SK-N-DZ (cell line): ENCODE measurements around the gene TRAPPC12. TPM values are rescaled to one million over a fixed set of nuclear protein-coding genes. Genes with fewer than 3 reads are reported as not detected.
"Not testable (repeated sequence)": the region's sequence is repeated elsewhere in the genome, so short reads cannot be mapped to it uniquely, and the experiment has no call there.

Experiments
- DNase-seq: peaks from one replicate; pipeline ENCODE4 v3.0.0-alpha.2; 2015; ENCODE audit warnings: low spot score
- polyA plus RNA-seq, 2 experiments: library from polyadenylated mRNA; depleted of rRNA; stranded (reverse); fragments of >200 nt; gene quantifications; 2 replicates each; pipeline ENCODE4 v1.2.3, GENCODE V29; 2014

Gene TRAPPC12
- 48.4 and 55.8 TPM in 2 replicates for polyA plus RNA-seq (2014; cell fraction: cytosol; rRNA removed)
- polyA plus RNA-seq (2014; cell fraction: nucleus; rRNA removed) = 69.0 and 75.0 TPM in 2 replicates

DNA sequence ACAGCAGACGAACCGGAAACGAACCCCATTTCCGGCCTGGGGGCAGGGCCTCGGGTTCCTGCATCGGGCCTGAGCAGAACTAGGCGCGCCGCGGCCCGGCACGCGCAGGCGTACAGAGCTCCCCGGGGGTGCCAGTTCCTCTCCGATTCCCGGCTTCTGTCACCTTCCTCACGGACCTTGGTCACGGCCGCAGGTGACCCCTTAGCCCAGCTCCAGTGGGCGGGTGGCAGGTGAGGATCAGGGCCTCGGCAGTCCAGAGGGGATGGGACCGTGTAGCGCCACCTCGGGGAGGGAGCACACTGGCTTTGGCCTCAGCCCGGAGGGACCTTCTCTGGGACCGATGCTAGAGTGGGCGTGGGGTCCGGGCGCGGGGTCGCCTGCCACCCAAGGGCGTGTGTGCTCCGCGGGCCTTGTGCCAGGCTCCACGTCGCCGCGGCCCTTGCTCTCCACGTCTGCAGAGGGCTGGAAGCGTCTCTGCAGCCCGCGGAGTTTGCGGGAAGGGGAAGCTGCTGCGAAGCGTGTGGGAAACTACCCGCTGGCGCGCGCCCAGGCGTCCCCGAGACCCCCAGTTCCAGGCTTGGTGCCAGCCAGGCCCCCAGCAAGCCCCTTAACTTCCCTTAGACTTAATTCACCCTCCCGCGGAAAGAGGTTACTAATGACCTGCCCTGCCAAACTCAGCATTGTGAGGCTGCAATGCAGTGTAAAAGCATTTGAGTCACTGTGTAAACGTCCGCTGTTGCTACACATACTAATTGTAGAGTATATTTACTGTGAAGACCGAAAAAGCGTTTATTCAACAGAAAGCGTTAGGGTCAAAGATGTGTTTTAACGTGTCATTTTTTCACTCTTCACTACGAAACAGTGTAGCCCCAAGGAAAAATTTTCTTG is at the start of gene TRAPPC12:
Gene TRAPPC12, plus strand, starts transcription at position 48 of the 888 bp plus-strand sequence. CDS start 7,930 bp downstream, outside the sequence.
- peak; percentile 92 for DNase-seq

DNA sequence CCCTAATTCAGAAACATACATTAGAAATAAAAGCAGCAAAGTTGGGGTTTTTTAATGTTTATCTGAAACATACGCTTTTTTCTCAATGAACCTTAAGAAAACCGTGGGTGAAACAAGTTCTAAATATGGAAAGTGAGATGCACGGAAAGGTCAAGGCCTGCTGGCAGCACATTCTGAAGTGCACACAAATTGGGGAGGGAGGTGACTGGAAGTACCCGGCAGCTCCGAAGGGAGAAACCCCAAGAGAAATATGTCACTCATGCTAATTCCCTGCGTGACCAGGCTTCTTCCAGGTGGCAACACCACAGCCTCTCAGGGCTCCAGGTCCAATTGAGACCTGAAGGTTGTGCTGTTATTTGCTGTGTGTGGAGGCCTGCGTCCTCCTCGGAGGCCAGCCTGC is 47.4 kb upstream of the TRAPPC12 start:
- DNase-seq = no peak

GRCh38 chr2:3334392-3335345 is 44.8 kb upstream of the TRAPPC12 start:
- no peak for DNase-seq

GRCh38 chr2:3336844-3337243 is 42.6 kb upstream of the TRAPPC12 start:
- DNase-seq = no peak

GRCh38 chr2:3338340-3338739 is 41.2 kb upstream of the TRAPPC12 start:
- no peak for DNase-seq

DNA sequence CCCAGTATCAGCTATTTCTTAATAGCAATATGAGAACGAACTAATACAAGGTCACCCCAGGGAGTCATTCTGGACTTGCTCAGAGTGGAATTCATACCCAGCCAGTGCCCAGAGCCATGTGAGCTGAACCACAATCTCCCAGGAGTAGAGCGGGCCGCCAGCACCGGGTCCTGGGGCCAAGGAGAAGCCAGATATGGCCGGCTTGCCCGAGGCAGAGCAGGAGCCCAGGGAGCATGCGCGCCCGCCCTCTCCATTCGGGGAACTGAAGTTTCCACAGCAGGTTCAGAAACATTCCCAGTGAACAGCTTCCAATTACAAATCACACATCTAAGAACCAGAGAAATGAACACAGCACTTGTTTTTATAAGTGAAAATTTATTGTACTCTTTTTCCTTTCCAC is 39.4 kb upstream of the TRAPPC12 start:
- no peak for DNase-seq

- no peak for DNase-seq
Measured at GRCh38 chr2:3341336-3341735, 38.2 kb upstream of the TRAPPC12 start.

- DNase-seq = no peak
Measured at GRCh38 chr2:3342324-3342723, 37.2 kb upstream of the TRAPPC12 start.

GRCh38 chr2:3343012-3343411 is 36.5 kb upstream of the TRAPPC12 start:
- no peak for DNase-seq

- no peak for DNase-seq
Measured at GRCh38 chr2:3344897-3345296, 34.6 kb upstream of the TRAPPC12 start.

DNA sequence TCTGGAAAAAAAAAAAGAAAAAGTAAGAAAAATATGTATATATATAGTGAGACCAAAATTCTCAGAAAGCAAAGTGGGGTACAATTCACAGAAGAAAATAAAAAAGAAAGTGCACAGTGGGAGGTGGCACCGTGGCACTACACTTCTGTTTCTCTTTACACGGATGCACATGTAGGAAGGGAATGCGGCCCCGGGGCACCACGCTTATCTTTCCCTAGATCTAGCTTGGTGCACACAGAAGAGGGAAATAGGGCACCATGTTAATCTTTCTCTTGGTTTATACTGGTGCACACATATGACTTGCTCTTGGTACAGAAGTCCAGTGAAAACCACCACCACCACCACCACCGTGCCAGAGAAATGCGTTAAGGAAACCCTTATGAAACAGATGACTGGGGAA is 33.9 kb upstream of the TRAPPC12 start:
- DNase-seq = no peak

GRCh38 chr2:3348767-3349166 is 30.7 kb upstream of the TRAPPC12 start:
- DNase-seq = no peak

- peak; percentile 27 for DNase-seq
Measured at GRCh38 chr2:3349211-3349693, 30.2 kb upstream of the TRAPPC12 start.

- no peak for DNase-seq
Measured at GRCh38 chr2:3354986-3355385, 24.5 kb upstream of the TRAPPC12 start.

DNA sequence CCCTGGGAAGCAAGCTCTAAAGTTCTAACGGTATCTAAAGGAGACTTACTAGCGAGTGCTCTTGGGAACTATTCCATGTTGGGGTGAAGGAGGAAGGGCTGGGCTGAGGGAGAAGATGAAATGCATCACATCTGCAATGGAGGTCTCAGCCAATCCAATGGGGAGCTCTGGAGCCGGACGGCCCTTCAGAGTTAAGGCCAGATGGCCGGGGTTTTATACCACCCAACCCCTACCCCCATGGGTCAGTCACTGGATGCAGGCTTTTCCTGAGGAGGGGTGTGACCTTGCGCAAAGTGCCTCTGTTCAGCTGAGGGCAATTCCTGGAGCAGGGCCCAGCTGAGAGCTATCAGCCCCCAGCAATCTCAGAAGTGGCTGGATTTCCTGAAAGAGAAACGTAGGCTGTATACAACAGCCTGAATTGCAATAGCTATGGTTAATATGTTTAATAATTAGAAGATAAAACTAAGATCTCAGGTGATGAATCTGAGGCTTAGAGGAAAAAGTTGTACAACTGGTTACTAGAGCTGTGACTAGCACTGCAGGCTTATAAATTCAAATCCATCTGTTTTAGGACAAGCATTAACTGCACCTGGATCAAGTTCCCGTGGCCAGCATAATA is 23.4 kb upstream of the TRAPPC12 start:
- no peak for DNase-seq

DNA sequence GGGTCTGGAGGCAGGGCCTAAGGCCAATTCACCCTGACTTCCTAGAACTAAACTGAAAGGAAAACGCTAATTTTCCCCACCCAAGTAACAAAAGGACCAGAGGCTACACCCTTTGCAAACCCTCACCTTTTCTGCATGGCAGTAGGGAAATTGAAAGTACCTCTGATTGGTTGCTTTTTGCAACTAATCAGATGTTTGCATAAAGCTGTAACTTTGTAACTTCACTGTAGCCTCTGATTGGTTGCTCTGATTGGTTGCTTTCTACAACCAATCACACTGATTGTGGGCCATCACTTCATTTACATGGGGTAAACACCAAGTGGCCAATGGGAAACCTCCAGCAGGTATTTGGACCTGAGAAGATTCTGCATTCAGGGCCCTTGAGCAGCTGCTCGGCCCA is 22.7 kb upstream of the TRAPPC12 start:
- no peak for DNase-seq

- DNase-seq = not testable (repeated sequence)
Measured at GRCh38 chr2:3357446-3357845, 22.0 kb upstream of the TRAPPC12 start.

GRCh38 chr2:3357926-3358325 is 21.6 kb upstream of the TRAPPC12 start:
- DNase-seq = no peak

DNA sequence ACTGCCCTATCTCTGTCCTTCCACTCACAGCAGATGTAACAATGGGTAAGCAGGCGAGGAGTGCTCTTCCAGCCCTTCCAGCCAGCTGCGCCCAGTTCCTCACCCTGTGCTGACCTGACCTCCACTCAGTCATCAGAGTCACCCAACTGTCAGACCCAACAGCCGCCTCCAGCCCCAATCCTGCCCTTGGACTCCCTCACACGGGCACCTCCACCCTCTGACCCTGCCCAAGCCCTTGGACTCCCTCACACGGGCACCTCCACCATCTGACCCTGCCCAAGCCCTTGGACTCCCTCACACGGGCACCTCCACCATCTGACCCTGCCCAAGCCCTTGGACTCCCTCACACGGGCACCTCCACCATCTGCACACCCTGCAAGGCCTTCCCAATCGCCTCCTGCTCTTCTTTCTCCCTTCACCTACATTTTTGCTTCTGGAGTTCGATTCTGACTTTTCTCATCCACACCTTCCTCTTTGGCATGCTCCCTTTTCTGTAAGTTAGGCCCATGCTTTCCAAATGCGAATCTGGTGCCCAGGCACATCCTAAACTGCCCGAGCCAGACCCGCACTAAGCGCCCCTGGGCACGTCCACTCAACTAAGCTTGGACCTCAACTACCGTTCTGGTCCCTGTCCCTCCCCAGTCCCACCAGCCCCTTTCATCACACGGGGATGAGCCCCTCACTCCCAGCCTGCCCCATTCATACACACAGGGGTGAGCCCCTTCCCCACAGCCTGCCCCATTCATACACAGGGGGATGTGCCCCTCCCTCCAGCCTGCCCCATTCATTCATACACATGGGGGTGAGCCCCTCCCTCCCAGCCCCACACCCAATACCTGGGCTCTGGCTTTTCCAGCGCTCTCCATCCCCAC is 17.7 kb upstream of the TRAPPC12 start:
- no peak for DNase-seq

- peak; percentile 55 for DNase-seq
Measured at GRCh38 chr2:3365219-3365618, 14.3 kb upstream of the TRAPPC12 start.
